CD4-positive, CD25-positive, alpha-beta regulatory T cell (primary cell): ENCODE data around the gene DMGDH. TPM values are rescaled to one million over a fixed set of nuclear protein-coding genes. Genes with fewer than 3 reads are reported as not detected.

Source experiments
- ATAC-seq, 2 donors: fragments of 150-1000 bp; cut with Tn5 transposase; one replicate each; pipeline ENCODE4 v1.10.0; 2021; ENCODE audit warnings: low read depth in 2 of 2, moderate number of reproducible peaks in 2 of 2, moderate library complexity in 1 of 2
- DNase-seq, 3 donors: peaks; one replicate each; pipeline versions ENCODE4 v3.0.0 to v3.0.0-alpha.2; 2012 to 2022; ENCODE audit warnings: mixed read lengths in 1 of 3
- H3K27ac ChIP-seq: one replicate; pipeline ENCODE4 v1.7.0; 2013; ENCODE audit warnings: mild to moderate bottlenecking, low read length; ENCODE audit not compliant: insufficient read depth, poor library complexity, severe bottlenecking
- H3K27me3 ChIP-seq: one replicate; pipeline ENCODE4 v1.7.0; 2013; ENCODE audit warnings: low read length; ENCODE audit not compliant: control insufficient read depth, insufficient read depth
- H3K36me3 ChIP-seq: one replicate; pipeline ENCODE4 v1.7.0; 2013; ENCODE audit warnings: mild to moderate bottlenecking, low read length, moderate library complexity; ENCODE audit not compliant: control insufficient read depth, insufficient read depth
- H3K4me1 ChIP-seq: 2 replicates; pipeline ENCODE4 v1.7.0; 2013; ENCODE audit warnings: mild to moderate bottlenecking, low read length; ENCODE audit not compliant: insufficient read depth, control insufficient read depth, poor library complexity, severe bottlenecking
- H3K4me3 ChIP-seq: one replicate; pipeline ENCODE4 v1.7.0; 2013; ENCODE audit warnings: low read depth, mild to moderate bottlenecking, low read length, moderate library complexity
- H3K9me3 ChIP-seq, 2 experiments: 1 replicate in 1 of 2; 2 replicates in 1 of 2; pipeline ENCODE4 v1.7.0; 2013; ENCODE audit warnings: low read length in 2 of 2, mild to moderate bottlenecking in 1 of 2, moderate library complexity in 1 of 2; ENCODE audit not compliant: control insufficient read depth in 2 of 2
- H3K27ac Mint-ChIP-seq, 3 donors: one replicate each; pipeline ENCODE4 v1.8.0; 2020 to 2022; ENCODE audit warnings: mild to moderate bottlenecking in 3 of 3, mixed read lengths in 3 of 3, moderate library complexity in 2 of 3
- H3K27me3 Mint-ChIP-seq: one replicate; pipeline ENCODE4 v1.8.0; 2022; ENCODE audit warnings: mild to moderate bottlenecking, mixed read lengths
- H3K36me3 Mint-ChIP-seq: one replicate; pipeline ENCODE4 v1.8.0; 2020; ENCODE audit warnings: mixed read lengths
- H3K4me1 Mint-ChIP-seq, 4 donors: one replicate each; pipeline ENCODE4 v1.8.0; 2020 to 2022; ENCODE audit warnings: mixed read lengths in 4 of 4, mild to moderate bottlenecking in 1 of 4
- H3K4me3 Mint-ChIP-seq, 4 donors: one replicate each; pipeline ENCODE4 v1.8.0; 2020 to 2022; ENCODE audit warnings: mild to moderate bottlenecking in 4 of 4, mixed read lengths in 4 of 4, moderate library complexity in 3 of 4
- H3K9me3 Mint-ChIP-seq, 7 donors: one replicate each; pipeline ENCODE4 v1.8.0; 2020 to 2022; ENCODE audit warnings: mixed read lengths in 7 of 7, mild to moderate bottlenecking in 3 of 7, moderate library complexity in 2 of 7
- polyA plus RNA-seq, 4 donors: library from polyadenylated mRNA; unstranded; fragments of 300-500 nt; fragmentation: Illumina TruSeq; gene quantifications; one replicate each; pipeline ENCODE4 v1.2.3, GENCODE V29; 2021
- total RNA-seq: library from RNA; stranded (reverse); gene quantifications from one replicate; pipeline ENCODE4 v1.2.3, GENCODE V29; 2022

The DMGDH gene
- total and polyA plus RNA-seq, 5 donors from 2014 or later = 0.33 to 1.8 (median 0.80) TPM

DNA sequence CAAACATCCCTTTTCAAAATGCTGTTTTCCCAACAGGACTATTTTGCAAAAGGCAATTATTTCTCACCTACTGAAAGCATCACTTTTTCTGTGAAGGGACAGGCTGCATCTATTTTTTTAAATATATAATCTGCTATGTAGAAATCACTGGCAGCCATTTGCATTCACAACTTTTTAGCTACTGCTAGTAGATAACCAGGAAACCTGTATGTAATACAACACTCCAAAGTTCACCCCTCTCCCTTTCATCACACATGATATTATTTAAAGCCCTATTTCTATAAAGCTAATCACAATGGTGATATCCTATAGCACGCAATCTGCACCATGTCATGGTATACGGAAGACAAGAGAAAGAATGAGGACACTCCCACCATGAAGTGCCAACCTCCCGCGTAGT is 9.8 kb downstream of the DMGDH start:
- no peak for ATAC-seq
- Mint-ChIP-seq H3K9me3 (peaks cover 0 to 1% (median 0%) of the 10 kb centered on the region in 7 donors), H3K27me3 (peaks cover 23% of the 10 kb centered on the region), H3K4me1 (no peaks in the 10 kb centered on the region), H3K4me3 (no peak overlapping the region), H3K36me3 (no peaks in the 10 kb centered on the region), H3K27ac (no peak overlapping the region)
- no peaks in the 10 kb centered on the region for H3K36me3 ChIP-seq
- no peak for DNase-seq
- no peak overlapping the region for H3K4me3 ChIP-seq
- no peaks in the 10 kb centered on the region for H3K9me3 ChIP-seq
- no peaks in the 10 kb centered on the region for H3K4me1 ChIP-seq
- no peaks in the 10 kb centered on the region for H3K27me3 ChIP-seq
- no peak overlapping the region for H3K27ac ChIP-seq

DNA sequence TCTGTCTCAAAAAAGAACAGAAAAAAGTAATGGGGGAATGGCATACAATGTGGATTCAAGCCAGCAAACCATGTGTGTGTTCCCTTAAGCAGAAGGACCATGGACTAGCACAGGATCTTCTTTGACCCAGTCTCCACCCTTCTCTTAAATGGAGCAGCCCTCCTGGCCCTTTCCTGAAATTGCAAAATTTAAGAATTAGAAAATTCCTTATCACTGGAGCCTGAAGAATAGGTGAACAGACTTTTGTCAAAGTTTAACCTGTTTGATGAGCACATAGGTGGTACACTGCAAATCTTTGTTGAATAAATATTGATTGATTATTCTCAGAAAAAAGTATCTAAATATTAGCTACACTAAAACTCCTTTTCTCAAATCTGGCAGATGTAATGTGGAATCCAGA is 12.6 kb downstream of the DMGDH start:
- no peaks in the 10 kb centered on the region for H3K36me3 Mint-ChIP-seq
- no peak overlapping the region for H3K4me3 Mint-ChIP-seq
- Histone ChIP-seq H3K27ac (no peak overlapping the region), H3K27me3 (no peaks in the 10 kb centered on the region), H3K36me3 (no peaks in the 10 kb centered on the region), H3K4me1 (no peaks in the 10 kb centered on the region), H3K4me3 (no peak overlapping the region), H3K9me3 (peaks cover 0 to 5% of the 10 kb centered on the region in 2 experiments)
- H3K27me3 Mint-ChIP-seq = peaks cover 24% of the 10 kb centered on the region
- H3K9me3 Mint-ChIP-seq = peaks cover 0 to 6% (median 0%) of the 10 kb centered on the region in 7 donors
- H3K4me1 Mint-ChIP-seq = no peaks in the 10 kb centered on the region
- H3K27ac Mint-ChIP-seq = no peak overlapping the region
- ATAC-seq = no peak
- no peak for DNase-seq

DNA sequence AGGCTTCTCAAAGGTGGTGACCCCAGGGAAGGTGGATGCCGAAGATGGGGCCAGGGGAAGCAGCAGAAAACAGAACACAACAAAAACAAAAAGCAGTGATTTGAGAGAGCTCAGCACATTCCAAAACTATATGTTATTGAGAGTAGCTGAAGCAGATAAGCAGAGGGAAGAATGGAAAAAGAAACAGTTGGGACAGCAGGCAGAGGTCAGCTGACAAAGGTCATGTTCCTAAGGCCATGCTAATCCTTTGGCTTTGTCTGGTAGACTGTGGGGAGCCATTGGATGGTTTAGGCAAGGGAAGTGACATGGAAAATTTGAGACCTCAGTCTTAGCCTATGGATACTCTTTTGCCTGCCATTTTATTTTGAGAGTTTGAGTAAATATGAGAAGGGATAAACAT is 14.5 kb downstream of the DMGDH start:
- no peak for ATAC-seq
- Histone ChIP-seq H3K4me3 (no peak overlapping the region), H3K9me3 (peaks cover 0 to 5% of the 10 kb centered on the region in 2 experiments), H3K27ac (no peak overlapping the region), H3K36me3 (no peaks in the 10 kb centered on the region), H3K4me1 (no peaks in the 10 kb centered on the region), H3K27me3 (no peaks in the 10 kb centered on the region)
- Mint-ChIP-seq H3K4me3 (no peak overlapping the region), H3K36me3 (no peaks in the 10 kb centered on the region), H3K27ac (no peak overlapping the region), H3K27me3 (peaks cover 33% of the 10 kb centered on the region), H3K9me3 (peaks cover 0 to 8% (median 0%) of the 10 kb centered on the region in 7 donors), H3K4me1 (no peaks in the 10 kb centered on the region)
- no peak for DNase-seq

DNA sequence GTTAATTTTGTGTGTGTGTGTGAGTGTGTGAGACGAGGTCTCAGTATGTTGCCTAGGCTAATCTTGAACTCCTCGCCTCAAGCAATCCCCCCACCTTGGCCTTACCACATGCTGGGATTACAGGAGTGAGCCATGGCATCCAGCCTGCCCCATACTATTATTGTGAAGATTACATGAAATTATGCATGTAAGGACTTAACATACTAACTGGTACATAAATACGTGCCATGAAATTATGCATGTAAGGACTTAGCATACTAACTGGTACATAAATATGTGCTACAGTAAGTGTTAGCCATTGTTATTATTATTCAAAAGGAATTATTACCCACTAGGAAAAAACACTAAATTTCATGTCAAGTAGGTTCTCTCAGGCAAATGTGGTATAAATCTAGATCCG is 16.2 kb downstream of the DMGDH start:
- H3K9me3 ChIP-seq = peaks cover 0 to 5% of the 10 kb centered on the region in 2 experiments
- ATAC-seq (no peak), DNase-seq (no peak)
- H3K27ac ChIP-seq = no peak overlapping the region
- no peak overlapping the region for H3K4me3 Mint-ChIP-seq
- H3K27me3 Mint-ChIP-seq = peaks cover 43% of the 10 kb centered on the region
- peaks cover 0 to 8% (median 0%) of the 10 kb centered on the region in 7 donors for H3K9me3 Mint-ChIP-seq
- no peaks in the 10 kb centered on the region for H3K27me3 ChIP-seq
- no peaks in the 10 kb centered on the region for H3K4me1 ChIP-seq
- no peaks in the 10 kb centered on the region for H3K4me1 Mint-ChIP-seq
- no peaks in the 10 kb centered on the region for H3K36me3 ChIP-seq
- no peak overlapping the region for H3K27ac Mint-ChIP-seq
- H3K4me3 ChIP-seq = no peak overlapping the region
- H3K36me3 Mint-ChIP-seq = no peaks in the 10 kb centered on the region

DNA sequence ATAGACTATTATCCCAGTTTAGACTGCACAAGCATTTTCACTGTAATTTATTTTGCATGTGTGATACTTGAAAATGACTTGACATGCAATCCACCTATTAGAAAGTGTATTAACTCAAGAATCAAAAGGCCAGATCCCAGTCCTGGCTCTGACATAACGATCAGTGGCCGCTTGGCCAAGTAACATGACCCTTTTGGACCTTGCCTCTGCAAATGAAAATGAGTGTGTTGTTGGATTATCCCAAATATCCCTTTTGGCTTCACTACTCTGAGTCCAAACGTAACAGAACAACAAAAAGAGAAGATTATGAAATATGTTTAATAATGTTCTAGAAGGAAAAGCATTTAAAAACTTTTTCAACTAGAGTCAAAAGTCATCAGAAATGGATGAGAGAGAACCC is 19.0 kb downstream of the DMGDH start:
- DNase-seq (no peak), ATAC-seq (no peak)
- no peaks in the 10 kb centered on the region for H3K4me1 Mint-ChIP-seq
- peaks cover 0 to 5% of the 10 kb centered on the region in 2 experiments for H3K9me3 ChIP-seq
- no peaks in the 10 kb centered on the region for H3K27me3 ChIP-seq
- no peak overlapping the region for H3K27ac Mint-ChIP-seq
- peaks cover 0 to 8% (median 0%) of the 10 kb centered on the region in 7 donors for H3K9me3 Mint-ChIP-seq
- H3K4me3 ChIP-seq = no peak overlapping the region
- no peaks in the 10 kb centered on the region for H3K4me1 ChIP-seq
- no peak overlapping the region for H3K4me3 Mint-ChIP-seq
- H3K27me3 Mint-ChIP-seq = peaks cover 35% of the 10 kb centered on the region
- no peaks in the 10 kb centered on the region for H3K36me3 Mint-ChIP-seq
- no peak overlapping the region for H3K27ac ChIP-seq
- no peaks in the 10 kb centered on the region for H3K36me3 ChIP-seq

DNA sequence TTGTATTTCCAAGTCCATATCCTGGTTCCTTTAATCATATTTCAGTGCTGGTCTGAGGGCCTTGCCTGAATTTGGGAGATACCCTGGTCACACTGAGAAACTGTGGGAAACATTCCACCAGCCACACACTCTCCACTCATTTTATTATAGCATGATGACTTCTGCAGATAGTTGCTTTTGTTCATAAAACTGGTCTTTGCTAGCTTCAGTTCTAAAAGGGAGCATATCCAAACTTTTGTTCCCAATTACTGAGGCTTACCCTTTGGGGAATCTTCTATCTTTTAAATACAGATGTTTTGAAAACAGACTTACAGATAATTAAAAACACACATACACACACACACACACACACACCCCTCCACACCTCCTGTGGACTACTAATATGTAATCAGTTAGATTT is 21.0 kb downstream of the DMGDH start:
- Mint-ChIP-seq H3K27ac (no peak overlapping the region), H3K4me3 (no peak overlapping the region), H3K4me1 (no peaks in the 10 kb centered on the region), H3K36me3 (no peaks in the 10 kb centered on the region), H3K9me3 (peaks cover 0 to 8% (median 0%) of the 10 kb centered on the region in 7 donors), H3K27me3 (peaks cover 24% of the 10 kb centered on the region)
- Histone ChIP-seq H3K4me3 (no peak overlapping the region), H3K9me3 (peaks cover 0 to 5% of the 10 kb centered on the region in 2 experiments), H3K27me3 (peaks cover 2% of the 10 kb centered on the region), H3K36me3 (no peaks in the 10 kb centered on the region), H3K4me1 (no peaks in the 10 kb centered on the region), H3K27ac (no peak overlapping the region)
- DNase-seq (no peak), ATAC-seq (no peak)

DNA sequence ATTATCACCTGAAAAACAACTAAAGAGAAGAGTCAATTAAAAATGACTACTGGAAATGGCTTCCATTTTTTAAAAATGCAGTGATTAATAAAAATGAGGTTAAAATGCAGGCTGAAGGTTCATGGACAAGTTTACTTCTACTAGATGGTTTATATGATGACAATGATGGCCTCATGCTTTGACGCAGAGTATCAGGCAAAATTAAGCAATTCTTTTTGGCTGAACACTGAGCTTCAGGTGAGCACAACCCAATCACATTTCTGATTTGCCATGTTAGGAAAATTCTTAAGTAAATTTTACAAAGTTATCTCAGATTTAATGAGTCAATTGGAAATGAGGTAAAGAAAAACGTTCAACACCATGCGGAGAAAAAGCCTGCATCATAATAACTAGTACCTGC is 22.3 kb downstream of the DMGDH start:
- H3K36me3 ChIP-seq = no peaks in the 10 kb centered on the region
- Mint-ChIP-seq H3K4me1 (no peaks in the 10 kb centered on the region), H3K9me3 (peaks cover 0 to 6% (median 0%) of the 10 kb centered on the region in 7 donors), H3K4me3 (no peak overlapping the region), H3K27ac (no peak overlapping the region), H3K27me3 (peaks cover 24% of the 10 kb centered on the region), H3K36me3 (no peaks in the 10 kb centered on the region)
- peaks cover 0 to 3% of the 10 kb centered on the region in 2 experiments for H3K9me3 ChIP-seq
- H3K4me3 ChIP-seq = no peak overlapping the region
- no peaks in the 10 kb centered on the region for H3K4me1 ChIP-seq
- ATAC-seq (no peak), DNase-seq (no peak)
- H3K27ac ChIP-seq = no peak overlapping the region
- H3K27me3 ChIP-seq = peaks cover 2% of the 10 kb centered on the region

DNA sequence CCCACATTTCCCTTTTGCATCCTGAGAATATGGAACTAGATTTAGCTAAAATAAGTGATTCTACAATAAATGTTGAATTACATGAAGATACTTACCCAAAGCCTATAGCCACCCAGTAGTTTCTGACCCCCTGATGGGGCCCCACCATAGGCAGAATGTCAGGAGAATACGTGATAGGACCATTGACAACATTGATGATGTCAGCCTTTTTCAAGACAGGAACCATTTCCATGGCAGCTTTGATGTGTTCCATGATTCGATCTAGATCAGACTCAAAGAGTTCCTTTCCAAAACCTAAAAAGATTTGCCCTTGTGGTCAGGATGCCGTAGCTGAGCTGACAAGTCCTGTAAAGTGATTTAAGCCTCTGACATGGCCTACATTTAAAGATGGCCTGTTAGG is 27.3 kb downstream of the DMGDH start:
- peaks cover 0 to 4% of the 10 kb centered on the region in 2 experiments for H3K9me3 ChIP-seq
- H3K27me3 ChIP-seq = peaks cover 2% of the 10 kb centered on the region
- DNase-seq (no peak), ATAC-seq (no peak)
- no peaks in the 10 kb centered on the region for H3K36me3 ChIP-seq
- Mint-ChIP-seq H3K27me3 (peaks cover 4% of the 10 kb centered on the region), H3K36me3 (no peaks in the 10 kb centered on the region), H3K4me3 (no peak overlapping the region), H3K9me3 (no peaks in the 10 kb centered on the region), H3K27ac (no peak overlapping the region), H3K4me1 (no peaks in the 10 kb centered on the region)
- H3K4me3 ChIP-seq = no peak overlapping the region
- H3K27ac ChIP-seq = no peak overlapping the region
- H3K4me1 ChIP-seq = no peaks in the 10 kb centered on the region
